Measurements from ENCODE around the gene FRMD3. TPM values are rescaled to one million over a fixed set of nuclear protein-coding genes. Genes with fewer than 3 reads are reported as not detected.

Gene FRMD3
- total RNA-seq, 1 donor from 2014 or later = 0.59 TPM

GRCh38 chr9:83197591-83197990 lies 340.6 kb downstream of the FRMD3 start:
- H3K9me3 Mint-ChIP-seq (ENCODE audit: unreplicated experiment) = no peaks in the 10 kb centered on the region
- no peak for DNase-seq (ENCODE audit: low spot score)
- no peaks in the 10 kb centered on the region for H3K4me1 Mint-ChIP-seq (ENCODE audit: unreplicated experiment)
- no peak for TF ChIP-seq CTCF (IDR thresholded peaks at IDR 0.05; ENCODE audit: unreplicated experiment)
- no peaks in the 10 kb centered on the region for H3K27me3 Mint-ChIP-seq (ENCODE audit: unreplicated experiment)
- H3K27ac Mint-ChIP-seq (ENCODE audit: unreplicated experiment) = no peak overlapping the region
- no peaks in the 10 kb centered on the region for H3K36me3 Mint-ChIP-seq (ENCODE audit: low read depth, unreplicated experiment)
- H3K4me3 Mint-ChIP-seq (ENCODE audit: unreplicated experiment) = no peak overlapping the region

GRCh38 chr9:83196946-83197345 lies 341.3 kb downstream of the FRMD3 start:
- no peak overlapping the region for H3K4me3 Mint-ChIP-seq (ENCODE audit: unreplicated experiment)
- DNase-seq (ENCODE audit: low spot score) = no peak
- H3K27me3 Mint-ChIP-seq (ENCODE audit: unreplicated experiment) = no peaks in the 10 kb centered on the region
- H3K9me3 Mint-ChIP-seq (ENCODE audit: unreplicated experiment) = no peaks in the 10 kb centered on the region
- H3K36me3 Mint-ChIP-seq (ENCODE audit: low read depth, unreplicated experiment) = no peaks in the 10 kb centered on the region
- no peak overlapping the region for H3K27ac Mint-ChIP-seq (ENCODE audit: unreplicated experiment)
- H3K4me1 Mint-ChIP-seq (ENCODE audit: unreplicated experiment) = no peaks in the 10 kb centered on the region
- no peak for TF ChIP-seq CTCF (IDR thresholded peaks at IDR 0.05; ENCODE audit: unreplicated experiment)

Other genes with a start within 250 kb of the FRMD3 start
- 3.9 TPM for gene IDNK, start 84.7 kb upstream of the FRMD3 start, total RNA-seq (ENCODE audit: unreplicated experiment)
- 102 TPM for gene UBQLN1, start 169.6 kb upstream of the FRMD3 start, total RNA-seq (ENCODE audit: unreplicated experiment)